ENCODE data around the gene LRRC32.

DNA sequence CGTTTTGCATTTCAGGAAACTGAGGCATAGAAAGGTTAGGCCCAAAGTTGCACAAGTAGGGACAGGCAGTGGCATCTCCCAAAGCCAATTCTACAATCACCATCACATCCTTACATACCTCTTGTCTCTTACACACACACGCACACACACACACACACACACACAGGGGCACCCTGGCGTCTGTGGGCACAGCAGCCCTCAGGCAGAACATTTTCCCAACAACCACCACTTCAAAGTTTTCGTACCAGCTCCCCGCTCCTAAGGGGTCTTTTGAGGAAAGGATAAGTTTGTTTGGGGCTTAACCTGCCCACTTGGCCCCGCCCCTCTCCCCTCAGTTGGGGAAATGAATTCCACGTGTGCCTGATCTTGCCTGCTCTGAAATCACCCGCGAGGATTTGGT, 14.7 kb upstream of the LRRC32 start:
- TF ChIP-seq EZH2 (IDR thresholded peaks at IDR 0.05; ENCODE audit: low read length, missing control alignments): no peak
- TF ChIP-seq, protein P1, sequence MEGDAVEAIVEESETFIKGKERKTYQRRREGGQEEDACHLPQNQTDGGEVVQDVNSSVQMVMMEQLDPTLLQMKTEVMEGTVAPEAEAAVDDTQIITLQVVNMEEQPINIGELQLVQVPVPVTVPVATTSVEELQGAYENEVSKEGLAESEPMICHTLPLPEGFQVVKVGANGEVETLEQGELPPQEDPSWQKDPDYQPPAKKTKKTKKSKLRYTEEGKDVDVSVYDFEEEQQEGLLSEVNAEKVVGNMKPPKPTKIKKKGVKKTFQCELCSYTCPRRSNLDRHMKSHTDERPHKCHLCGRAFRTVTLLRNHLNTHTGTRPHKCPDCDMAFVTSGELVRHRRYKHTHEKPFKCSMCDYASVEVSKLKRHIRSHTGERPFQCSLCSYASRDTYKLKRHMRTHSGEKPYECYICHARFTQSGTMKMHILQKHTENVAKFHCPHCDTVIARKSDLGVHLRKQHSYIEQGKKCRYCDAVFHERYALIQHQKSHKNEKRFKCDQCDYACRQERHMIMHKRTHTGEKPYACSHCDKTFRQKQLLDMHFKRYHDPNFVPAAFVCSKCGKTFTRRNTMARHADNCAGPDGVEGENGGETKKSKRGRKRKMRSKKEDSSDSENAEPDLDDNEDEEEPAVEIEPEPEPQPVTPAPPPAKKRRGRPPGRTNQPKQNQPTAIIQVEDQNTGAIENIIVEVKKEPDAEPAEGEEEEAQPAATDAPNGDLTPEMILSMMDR (conservative IDR thresholded peaks at IDR 0.05 in 1 of 2, IDR thresholded peaks at IDR 0.05 in 1 of 2; ENCODE audit: low read depth in 1 of 2, low read length in 2 of 2): no peak
